H1 (cell line): ENCODE results near the gene TAS2R7. TPM values are rescaled to one million over a fixed set of nuclear protein-coding genes. Genes with fewer than 3 reads are reported as not detected.

Experiments
- CHD7 ChIP-seq: fragments of 300-600 bp; sonication (generic); IDR thresholded peaks from 2 replicates; pipeline ENCODE4 v1.7.1; 2012; ENCODE audit warnings: low read length, moderate library complexity, mild to moderate bottlenecking, inconsistent platforms; ENCODE audit not compliant: insufficient replicate concordance
- MAFK ChIP-seq: IDR thresholded peaks from 2 replicates; pipeline ENCODE4 v1.6.1; 2012; ENCODE audit warnings: low read depth, mild to moderate bottlenecking, improper control_type of control experiment, low read length
- PHF8 ChIP-seq: fragments of 200-600 bp; sonication (generic); conservative IDR thresholded peaks from 2 replicates; pipeline ENCODE4 v1.7.1; 2012; ENCODE audit warnings: low read depth, mild to moderate bottlenecking, inconsistent platforms, low read length, moderate library complexity
- RAD21 ChIP-seq, 2 experiments: IDR thresholded peaks in 1 of 2; conservative IDR thresholded peaks in 1 of 2; 2 replicates each; pipeline ENCODE4 v1.6.1; 2011; ENCODE audit warnings: low read depth in 2 of 2, low read length in 2 of 2, improper control_type of control experiment in 1 of 2, inconsistent platforms in 1 of 2, mild to moderate bottlenecking in 1 of 2, moderate library complexity in 1 of 2
- polyA plus RNA-seq, 7 experiments: library from polyadenylated mRNA; depleted of rRNA in 3 of 7; stranded (reverse) in 5 of 7; unstranded in 2 of 7; fragments of >200 nt in 5 of 7; fragments of 200-250 nt in 2 of 7; gene quantifications; 1 replicate in 5 of 7; 2 replicates in 1 of 7; 4 replicates in 1 of 7; pipeline versions ENCODE4 v1.2.1 to v1.2.3, GENCODE V29; 2011 to 2013; ENCODE audit warnings: missing spikeins in 2 of 7, mixed read lengths in 2 of 7
- total RNA-seq: library from RNA; stranded (reverse); fragmentation: NEBNext Ultra II Directional; extraction: Animal tissue kit (Norgen Biotek cat#: 25700); gene quantifications from 2 replicates; pipeline ENCODE4 v1.2.1, GENCODE V29; 2021

Gene TAS2R7
- total and polyA plus RNA-seq, 2 of the 8 experiments (the other 6 are each of a cell fraction or from before 2014, with no cell fraction given) = not detected

GRCh38 chr12:10842862-10843261 is 40.4 kb upstream of the TAS2R7 start (continued):
- no peak for TF ChIP-seq CHD7
- TF ChIP-seq RAD21 (IDR thresholded peaks at IDR 0.05 in 1 of 2, conservative IDR thresholded peaks at IDR 0.05 in 1 of 2; ENCODE audit: low read depth in 2 of 2, low read length in 2 of 2) = no peak
- no peak for TF ChIP-seq MAFK
- no peak for TF ChIP-seq PHF8
